ENCODE data around the gene C2CD3.
"Not testable (repeated sequence)": the region's sequence is repeated elsewhere in the genome, so short reads cannot be mapped to it uniquely, and the experiment has no call there.

Gene C2CD3

DNA sequence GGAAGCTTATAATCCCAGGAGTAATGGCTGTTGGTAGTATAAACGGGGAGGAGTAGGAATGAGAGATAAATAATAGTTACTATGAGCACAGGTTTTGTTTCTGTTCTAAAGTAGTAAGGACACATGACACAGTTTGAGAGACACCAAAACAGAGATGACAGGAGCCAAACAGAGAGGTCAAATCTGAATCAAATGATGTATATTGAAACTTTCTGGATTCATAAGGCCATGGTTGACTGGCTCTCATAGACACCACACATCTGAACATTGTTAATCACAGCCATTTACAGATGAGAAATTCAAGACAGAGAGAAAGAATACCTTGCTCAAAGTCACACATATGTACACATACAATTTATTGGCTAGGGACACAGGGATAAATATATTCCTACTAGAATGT is 98.5 kb downstream of the C2CD3 start:
- DNase-seq (ENCODE audit: low read depth), result peak; percentile 30
- H3K4me3 ChIP-seq (ENCODE audit: low read depth, low read length), result no peak overlapping the region
- TF ChIP-seq, protein P1, sequence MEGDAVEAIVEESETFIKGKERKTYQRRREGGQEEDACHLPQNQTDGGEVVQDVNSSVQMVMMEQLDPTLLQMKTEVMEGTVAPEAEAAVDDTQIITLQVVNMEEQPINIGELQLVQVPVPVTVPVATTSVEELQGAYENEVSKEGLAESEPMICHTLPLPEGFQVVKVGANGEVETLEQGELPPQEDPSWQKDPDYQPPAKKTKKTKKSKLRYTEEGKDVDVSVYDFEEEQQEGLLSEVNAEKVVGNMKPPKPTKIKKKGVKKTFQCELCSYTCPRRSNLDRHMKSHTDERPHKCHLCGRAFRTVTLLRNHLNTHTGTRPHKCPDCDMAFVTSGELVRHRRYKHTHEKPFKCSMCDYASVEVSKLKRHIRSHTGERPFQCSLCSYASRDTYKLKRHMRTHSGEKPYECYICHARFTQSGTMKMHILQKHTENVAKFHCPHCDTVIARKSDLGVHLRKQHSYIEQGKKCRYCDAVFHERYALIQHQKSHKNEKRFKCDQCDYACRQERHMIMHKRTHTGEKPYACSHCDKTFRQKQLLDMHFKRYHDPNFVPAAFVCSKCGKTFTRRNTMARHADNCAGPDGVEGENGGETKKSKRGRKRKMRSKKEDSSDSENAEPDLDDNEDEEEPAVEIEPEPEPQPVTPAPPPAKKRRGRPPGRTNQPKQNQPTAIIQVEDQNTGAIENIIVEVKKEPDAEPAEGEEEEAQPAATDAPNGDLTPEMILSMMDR (IDR thresholded peaks at IDR 0.05; ENCODE audit: insufficient read depth, low read depth, low read length, missing control alignments), result no peak

DNA sequence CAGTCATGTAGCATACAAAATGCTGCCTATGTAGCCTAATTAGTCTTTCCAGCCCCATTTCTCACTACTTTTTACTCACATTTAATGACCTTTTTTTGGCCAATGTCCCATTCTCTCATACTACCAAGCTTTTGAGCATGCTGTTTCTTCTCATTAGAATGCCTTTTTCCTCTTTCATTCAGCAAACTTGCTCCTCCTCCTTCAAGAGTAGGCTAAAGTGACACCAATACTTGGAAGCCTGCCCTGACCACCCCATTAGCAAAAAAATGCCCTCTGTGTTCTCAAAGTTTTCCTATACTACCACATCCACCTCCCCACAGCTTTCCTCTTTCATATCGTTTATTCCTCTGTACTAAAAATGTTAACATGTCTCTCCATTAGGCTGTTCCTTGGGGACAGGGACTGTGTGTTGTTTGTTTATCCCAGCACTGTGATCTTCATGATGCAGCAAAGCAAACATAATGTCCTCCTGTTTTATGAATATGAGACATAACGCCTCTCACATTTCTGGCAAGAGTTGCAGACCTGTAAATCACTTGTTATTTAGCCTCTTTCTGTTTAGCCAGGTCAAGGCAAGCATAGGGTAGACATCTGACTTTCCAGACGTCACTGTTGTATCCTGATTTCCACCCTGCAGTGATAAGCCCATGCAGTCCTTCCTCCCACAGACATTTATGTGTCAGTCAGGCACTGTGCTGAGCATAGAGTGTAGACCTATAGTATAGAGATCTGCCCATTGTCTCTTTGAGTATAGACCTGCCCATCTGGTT is 99.9 kb downstream of the C2CD3 start:
- TF ChIP-seq, protein P1 (IDR thresholded peaks at IDR 0.05; ENCODE audit: insufficient read depth, low read depth, low read length, missing control alignments), result no peak
- DNase-seq (ENCODE audit: low read depth), result no peak
- H3K4me3 ChIP-seq (ENCODE audit: low read depth, low read length), result no peak overlapping the region

DNA sequence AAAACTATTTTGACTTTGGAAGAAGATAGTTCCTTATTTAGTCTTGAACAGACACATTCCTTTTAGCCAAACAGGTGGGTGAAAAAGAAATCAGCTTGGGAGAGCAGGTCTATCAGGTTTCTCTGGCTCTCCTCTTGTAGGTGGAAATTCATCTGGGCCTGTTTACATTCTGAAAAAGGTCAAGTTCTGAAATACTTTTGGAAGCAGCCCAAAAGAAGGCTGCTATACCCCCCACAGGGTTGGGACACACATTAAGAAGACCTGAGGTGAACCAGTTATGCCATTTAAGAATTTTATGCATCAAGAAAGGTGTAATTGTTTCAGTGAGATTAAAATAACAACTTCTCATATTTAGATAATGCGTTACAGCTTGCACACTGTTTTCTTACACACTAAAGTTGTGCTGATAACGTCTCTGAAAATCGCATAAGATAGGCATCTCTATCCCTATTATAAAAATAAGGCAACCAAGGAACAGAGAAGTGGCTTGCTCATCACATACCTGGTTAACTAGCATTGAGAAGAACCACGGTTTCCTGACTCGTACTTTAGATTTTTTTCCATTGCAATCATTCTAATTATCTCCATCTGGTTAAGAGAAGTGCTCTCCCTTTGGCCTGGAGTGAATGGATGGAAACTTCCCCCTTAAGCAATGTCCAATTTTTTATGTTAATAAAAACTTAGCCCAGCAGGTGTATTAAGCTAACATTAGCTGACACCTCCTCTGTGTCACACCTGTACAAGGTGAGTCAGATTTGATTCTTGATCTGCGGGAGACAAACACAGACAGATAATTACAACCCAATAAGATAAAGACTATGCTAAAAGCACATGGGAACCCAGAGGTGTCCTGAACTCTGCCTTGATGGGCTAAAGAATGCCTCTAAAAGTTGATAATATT is 101.4 kb downstream of the C2CD3 start:
- DNase-seq (ENCODE audit: low read depth), result no peak
- TF ChIP-seq, protein P1 (IDR thresholded peaks at IDR 0.05; ENCODE audit: insufficient read depth, low read depth, low read length, missing control alignments), result no peak
- no peak overlapping the region for H3K4me3 ChIP-seq (ENCODE audit: low read depth, low read length)

DNA sequence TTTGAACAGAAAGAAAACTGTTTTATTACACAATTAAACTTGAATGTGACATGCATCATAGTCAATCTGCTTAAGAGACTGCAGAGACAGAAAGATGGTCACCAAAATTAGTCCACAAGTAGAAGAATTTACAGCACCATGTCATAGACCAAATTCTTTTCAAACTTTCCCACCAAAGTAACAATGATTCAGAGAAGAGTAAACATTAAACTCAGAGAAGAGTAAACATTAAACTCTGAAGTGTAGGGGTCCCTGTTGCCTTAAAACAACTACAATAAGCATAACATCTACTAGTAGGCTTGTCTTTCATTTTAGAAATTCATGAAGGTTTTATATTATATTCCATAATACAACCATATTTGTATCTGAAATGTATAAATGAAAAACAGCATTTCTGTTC is 104.1 kb downstream of the C2CD3 start:
- not testable (repeated sequence) for DNase-seq (ENCODE audit: low read depth)

DNA sequence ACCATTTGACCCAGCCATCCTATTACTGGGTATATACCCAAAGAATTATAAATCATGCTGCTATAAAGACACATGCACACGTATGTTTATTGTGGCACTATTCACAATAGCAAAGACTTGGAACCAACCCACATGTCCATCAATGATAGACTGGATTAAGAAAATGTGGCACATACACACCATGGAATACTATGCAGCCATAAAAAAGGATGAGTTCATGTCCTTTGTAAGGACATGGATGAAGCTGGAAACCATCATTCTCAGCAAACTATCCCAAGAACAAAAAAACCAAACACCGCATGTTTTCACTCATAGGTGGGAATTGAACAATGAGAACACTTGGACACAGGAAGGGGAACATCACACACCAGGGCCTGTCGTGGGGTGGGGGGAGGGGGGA is 105.3 kb downstream of the C2CD3 start:
- DNase-seq (ENCODE audit: low read depth); H3K4me3 ChIP-seq (ENCODE audit: low read depth, low read length): not testable (repeated sequence)

More for the DNA sequence above, 104.1 kb downstream of the C2CD3 start:
- H3K4me3 ChIP-seq (ENCODE audit: low read depth, low read length), result not testable (repeated sequence)

DNA sequence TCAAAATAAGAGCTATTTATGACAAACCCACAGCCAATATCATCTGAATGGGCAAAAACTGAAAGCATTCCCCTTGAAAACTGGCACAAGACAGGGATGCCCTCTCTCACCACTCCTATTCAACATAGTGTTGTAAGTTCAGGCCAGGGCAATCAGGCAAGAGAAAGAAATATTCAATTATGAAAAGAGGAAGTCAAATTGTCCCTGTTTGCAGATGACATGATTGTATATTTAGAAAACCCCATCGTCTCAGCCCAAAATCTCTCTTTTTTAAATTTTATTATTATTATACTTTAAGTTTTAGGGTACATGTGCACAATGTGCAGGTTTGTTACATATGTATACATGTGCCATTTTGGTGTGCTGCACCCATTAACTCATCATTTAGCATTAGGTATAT is 107.2 kb downstream of the C2CD3 start:
- not testable (repeated sequence) for DNase-seq (ENCODE audit: low read depth); H3K4me3 ChIP-seq (ENCODE audit: low read depth, low read length)

DNA sequence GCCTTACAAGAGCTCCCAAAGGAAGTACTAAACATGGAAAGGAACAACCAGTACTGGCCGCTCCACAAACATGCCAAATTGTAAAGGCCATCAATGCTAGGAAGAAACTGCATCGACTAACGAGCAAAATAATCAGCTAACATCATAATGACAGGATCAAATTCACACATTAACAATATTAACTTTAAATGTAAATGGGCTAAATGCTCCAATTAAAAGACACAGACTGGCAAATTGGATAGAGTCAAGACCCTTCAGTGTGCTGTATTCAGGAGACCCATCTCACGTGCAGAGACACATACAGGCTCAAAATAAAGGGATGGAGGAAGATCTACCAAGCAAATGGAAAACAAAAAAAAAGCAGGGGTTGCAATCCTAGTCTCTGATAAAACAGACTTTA is 109.2 kb downstream of the C2CD3 start:
- H3K4me3 ChIP-seq (ENCODE audit: low read depth, low read length); DNase-seq (ENCODE audit: low read depth): not testable (repeated sequence)

DNA sequence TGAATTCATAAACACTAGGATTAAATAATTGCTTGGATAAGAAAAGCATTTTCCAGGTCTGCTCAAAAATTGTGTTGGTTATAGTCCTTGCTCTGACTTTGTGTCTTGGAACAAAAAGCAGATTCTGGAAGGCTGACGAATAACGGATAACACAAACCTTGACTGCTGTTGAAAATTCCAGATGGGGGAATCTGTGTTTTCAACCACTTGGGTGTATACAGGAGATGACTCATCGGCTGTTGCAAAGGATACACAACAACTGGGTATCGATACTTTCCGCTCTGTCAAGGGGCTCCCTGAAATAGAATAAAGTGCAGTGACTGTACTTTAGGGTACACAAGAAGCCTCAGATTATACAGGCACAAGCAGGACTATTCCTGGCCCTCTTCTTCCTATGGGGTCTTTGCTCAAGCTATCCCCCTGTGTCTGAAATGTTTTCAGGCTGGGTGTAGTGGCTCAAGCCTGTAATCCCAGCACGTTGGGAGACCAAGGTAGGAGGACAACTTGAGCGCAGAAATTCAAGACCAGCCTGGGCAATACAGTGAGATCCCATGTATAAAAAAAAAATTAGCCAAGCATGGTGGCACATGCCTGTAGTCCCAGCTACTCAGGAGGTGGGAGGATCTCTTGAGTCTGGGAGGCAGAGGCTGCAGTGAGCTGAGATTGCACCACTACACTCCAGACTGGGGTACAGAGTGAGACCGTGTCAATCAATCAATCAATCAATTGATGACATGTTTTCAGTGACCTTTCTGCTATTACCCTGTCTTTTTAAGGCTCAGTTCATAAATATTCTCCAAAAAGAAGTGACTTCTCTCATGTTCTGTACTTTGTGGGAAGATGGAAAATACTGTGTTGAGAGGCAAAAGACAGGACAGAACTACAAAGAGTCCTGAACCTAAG is 113.3 kb downstream of the C2CD3 start:
- TF ChIP-seq, protein P1 (IDR thresholded peaks at IDR 0.05; ENCODE audit: insufficient read depth, low read depth, low read length, missing control alignments), result no peak
- no peak overlapping the region for H3K4me3 ChIP-seq (ENCODE audit: low read depth, low read length)
- no peak for DNase-seq (ENCODE audit: low read depth)
